ENCODE results near the gene BARHL1. TPM values are rescaled to one million over a fixed set of nuclear protein-coding genes. Genes with fewer than 3 reads are reported as not detected.

The BARHL1 gene
- total RNA-seq, 1 experiment from 2014 or later = not detected

GRCh38 chr9:132579427-132579798 lies 3.0 kb upstream of the BARHL1 start:
- DNase-seq (ENCODE audit: low read depth, low spot score) = no peak
- H3K79me2 ChIP-seq (ENCODE audit: insufficient read depth, low read length) = no peaks in the 10 kb centered on the region
- intact Hi-C loops (cut with micrococcal nuclease) = loop anchor here (5.0 to 10.0 kb wide), 2 partner anchors 315 to 817 kb away; no protein-coding TSS in a partner anchor
- H3K9ac ChIP-seq (ENCODE audit: low read length) = no peak overlapping the region
- H3K4me1 ChIP-seq (ENCODE audit: control insufficient read depth in 1 of 2, insufficient read depth in 2 of 2, low read length in 2 of 2) = no peaks in the 10 kb centered on the region
- ChIA-PET RAD21 (ENCODE audit: low non-redundant PET in 1 of 2, low total read pairs in 2 of 2, uncharacterized antibody in 2 of 2, unreplicated experiment in 2 of 2) (no interaction called here), POLR2A (no interaction called here), CTCF (no interaction called here)
- no peak overlapping the region for H2AFZ ChIP-seq (ENCODE audit: low read depth, low read length, poor library complexity, severe bottlenecking)
- H3K27me3 ChIP-seq (ENCODE audit: insufficient read depth, low read length) = peaks cover 20% of the 10 kb centered on the region
- H3K9me2 ChIP-seq (ENCODE audit: insufficient read depth) = no peaks in the 10 kb centered on the region
- ATAC-seq = no peak
- no peak overlapping the region for H3K4me3 ChIP-seq (replicated peaks in 1 of 2; ENCODE audit: low read depth in 1 of 2, low read length in 2 of 2)
- H3K4me2 ChIP-seq (ENCODE audit: low read length) = no peak overlapping the region
- H4K20me1 ChIP-seq (ENCODE audit: insufficient read depth) = no peaks in the 10 kb centered on the region
- BruUV-seq (replicated peaks) = no TSS peak
- H3K36me3 ChIP-seq (ENCODE audit: control insufficient read depth in 1 of 2, insufficient read depth in 2 of 2, low read length in 2 of 2) = no peaks in the 10 kb centered on the region
- H3K27ac ChIP-seq (ENCODE audit: low read depth, low read length) = no peak overlapping the region
- TF ChIP-seq ATF3 (IDR thresholded peaks at IDR 0.05) = no peak
- no peaks in the 10 kb centered on the region for H3K9me3 ChIP-seq (ENCODE audit: control insufficient read depth in 1 of 2, insufficient read depth in 1 of 2, low read depth in 1 of 2, low read length in 2 of 2)

DNA sequence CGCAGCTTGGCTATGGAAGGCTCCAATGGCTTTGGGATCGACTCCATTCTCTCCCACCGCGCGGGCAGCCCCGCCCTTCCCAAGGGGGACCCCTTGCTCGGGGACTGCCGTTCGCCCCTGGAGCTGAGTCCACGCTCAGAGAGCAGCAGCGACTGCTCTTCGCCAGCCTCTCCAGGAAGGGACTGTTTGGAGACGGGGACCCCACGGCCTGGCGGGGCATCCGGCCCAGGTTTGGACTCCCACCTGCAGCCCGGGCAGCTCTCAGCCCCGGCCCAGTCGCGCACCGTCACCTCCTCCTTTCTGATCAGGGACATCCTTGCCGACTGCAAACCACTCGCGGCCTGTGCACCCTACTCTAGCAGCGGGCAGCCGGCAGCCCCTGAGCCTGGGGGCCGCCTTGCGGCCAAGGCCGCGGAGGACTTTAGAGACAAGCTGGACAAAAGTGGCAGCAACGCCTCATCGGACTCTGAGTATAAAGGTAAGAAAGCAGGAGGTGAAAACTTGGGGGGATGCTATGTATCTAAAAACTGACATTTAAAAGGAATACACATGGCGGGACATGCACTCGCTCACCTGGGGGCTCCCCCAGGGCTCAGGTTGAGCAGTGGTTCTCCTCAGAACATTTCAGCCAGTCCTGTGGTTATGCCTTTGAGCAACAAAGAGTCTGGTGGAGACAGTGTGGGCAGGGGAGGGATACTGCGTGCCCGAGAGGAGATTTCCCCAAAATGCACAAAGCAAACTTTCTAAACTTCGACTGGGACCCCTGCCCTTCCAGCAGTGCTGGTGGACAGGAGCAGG lies 579 bp downstream of the BARHL1 start:
- H3K36me3 ChIP-seq (ENCODE audit: control insufficient read depth in 1 of 2, insufficient read depth in 2 of 2, low read length in 2 of 2) = no peaks in the 10 kb centered on the region
- H3K27me3 ChIP-seq (ENCODE audit: insufficient read depth, low read length) = peaks cover 4% of the 10 kb centered on the region
- no peak overlapping the region for H3K9ac ChIP-seq (ENCODE audit: low read length)
- no peaks in the 10 kb centered on the region for H3K9me2 ChIP-seq (ENCODE audit: insufficient read depth)
- ATAC-seq (no peak), DNase-seq (ENCODE audit: low read depth, low spot score) (no peak)
- intact Hi-C loops (cut with micrococcal nuclease) = no loop called here
- H3K9me3 ChIP-seq (ENCODE audit: control insufficient read depth in 1 of 2, insufficient read depth in 1 of 2, low read depth in 1 of 2, low read length in 2 of 2) = no peaks in the 10 kb centered on the region
- H3K4me2 ChIP-seq (ENCODE audit: low read length) = no peak overlapping the region
- no TSS peak for BruUV-seq (replicated peaks)
- CTCF ChIA-PET = no interaction called here
- H3K27ac ChIP-seq (ENCODE audit: low read depth, low read length) = no peak overlapping the region
- RAD21 ChIA-PET (ENCODE audit: low non-redundant PET in 1 of 2, low total read pairs in 2 of 2, uncharacterized antibody in 2 of 2, unreplicated experiment in 2 of 2) = no interaction called here
- no peak overlapping the region for H2AFZ ChIP-seq (ENCODE audit: low read depth, low read length, poor library complexity, severe bottlenecking)
- POLR2A ChIA-PET = no interaction called here
- peaks cover 0 to 9% of the 10 kb centered on the region in 2 experiments; a peak in 2 of 4 replicates for H3K4me1 ChIP-seq (ENCODE audit: control insufficient read depth in 1 of 2, insufficient read depth in 2 of 2, low read length in 2 of 2)
- H3K79me2 ChIP-seq (ENCODE audit: insufficient read depth, low read length) = no peaks in the 10 kb centered on the region
- no peaks in the 10 kb centered on the region for H4K20me1 ChIP-seq (ENCODE audit: insufficient read depth)
- H3K4me3 ChIP-seq (replicated peaks in 1 of 2; ENCODE audit: low read depth in 1 of 2, low read length in 2 of 2) = no peak overlapping the region
- TF ChIP-seq ZFX (IDR thresholded peaks at IDR 0.05) (no peak), TCF7L2 (IDR thresholded peaks at IDR 0.05; ENCODE audit: borderline replicate concordance, extremely low read depth, insufficient read depth, insufficient read length) (no peak), ZNF274 (IDR thresholded peaks at IDR 0.05; ENCODE audit: low read depth, low read length) (no peak), SIN3A (IDR thresholded peaks at IDR 0.05; ENCODE audit: low read depth) (no peak), REST (IDR thresholded peaks at IDR 0.05; ENCODE audit: low read depth) (no peak), EGR1 (IDR thresholded peaks at IDR 0.05; ENCODE audit: low read depth) (no peak), ELF1 (IDR thresholded peaks at IDR 0.05; ENCODE audit: borderline replicate concordance, low read depth) (no peak)
- TF ChIP-seq, protein P1, sequence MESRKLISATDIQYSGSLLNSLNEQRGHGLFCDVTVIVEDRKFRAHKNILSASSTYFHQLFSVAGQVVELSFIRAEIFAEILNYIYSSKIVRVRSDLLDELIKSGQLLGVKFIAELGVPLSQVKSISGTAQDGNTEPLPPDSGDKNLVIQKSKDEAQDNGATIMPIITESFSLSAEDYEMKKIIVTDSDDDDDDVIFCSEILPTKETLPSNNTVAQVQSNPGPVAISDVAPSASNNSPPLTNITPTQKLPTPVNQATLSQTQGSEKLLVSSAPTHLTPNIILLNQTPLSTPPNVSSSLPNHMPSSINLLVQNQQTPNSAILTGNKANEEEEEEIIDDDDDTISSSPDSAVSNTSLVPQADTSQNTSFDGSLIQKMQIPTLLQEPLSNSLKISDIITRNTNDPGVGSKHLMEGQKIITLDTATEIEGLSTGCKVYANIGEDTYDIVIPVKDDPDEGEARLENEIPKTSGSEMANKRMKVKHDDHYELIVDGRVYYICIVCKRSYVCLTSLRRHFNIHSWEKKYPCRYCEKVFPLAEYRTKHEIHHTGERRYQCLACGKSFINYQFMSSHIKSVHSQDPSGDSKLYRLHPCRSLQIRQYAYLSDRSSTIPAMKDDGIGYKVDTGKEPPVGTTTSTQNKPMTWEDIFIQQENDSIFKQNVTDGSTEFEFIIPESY (IDR thresholded peaks at IDR 0.05; ENCODE audit: extremely low read depth, insufficient replicate concordance, low read length) = no peak
- TF ChIP-seq, protein P2, sequence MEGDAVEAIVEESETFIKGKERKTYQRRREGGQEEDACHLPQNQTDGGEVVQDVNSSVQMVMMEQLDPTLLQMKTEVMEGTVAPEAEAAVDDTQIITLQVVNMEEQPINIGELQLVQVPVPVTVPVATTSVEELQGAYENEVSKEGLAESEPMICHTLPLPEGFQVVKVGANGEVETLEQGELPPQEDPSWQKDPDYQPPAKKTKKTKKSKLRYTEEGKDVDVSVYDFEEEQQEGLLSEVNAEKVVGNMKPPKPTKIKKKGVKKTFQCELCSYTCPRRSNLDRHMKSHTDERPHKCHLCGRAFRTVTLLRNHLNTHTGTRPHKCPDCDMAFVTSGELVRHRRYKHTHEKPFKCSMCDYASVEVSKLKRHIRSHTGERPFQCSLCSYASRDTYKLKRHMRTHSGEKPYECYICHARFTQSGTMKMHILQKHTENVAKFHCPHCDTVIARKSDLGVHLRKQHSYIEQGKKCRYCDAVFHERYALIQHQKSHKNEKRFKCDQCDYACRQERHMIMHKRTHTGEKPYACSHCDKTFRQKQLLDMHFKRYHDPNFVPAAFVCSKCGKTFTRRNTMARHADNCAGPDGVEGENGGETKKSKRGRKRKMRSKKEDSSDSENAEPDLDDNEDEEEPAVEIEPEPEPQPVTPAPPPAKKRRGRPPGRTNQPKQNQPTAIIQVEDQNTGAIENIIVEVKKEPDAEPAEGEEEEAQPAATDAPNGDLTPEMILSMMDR (IDR thresholded peaks at IDR 0.05 in 2 of 3, conservative IDR thresholded peaks at IDR 0.05 in 1 of 3; ENCODE audit: borderline replicate concordance in 1 of 3, insufficient read depth in 1 of 3, low read depth in 2 of 3, low read length in 2 of 3) = no peak

Measured in HCT116 (cell line).